ENCODE results near the gene FHIT.

DNA sequence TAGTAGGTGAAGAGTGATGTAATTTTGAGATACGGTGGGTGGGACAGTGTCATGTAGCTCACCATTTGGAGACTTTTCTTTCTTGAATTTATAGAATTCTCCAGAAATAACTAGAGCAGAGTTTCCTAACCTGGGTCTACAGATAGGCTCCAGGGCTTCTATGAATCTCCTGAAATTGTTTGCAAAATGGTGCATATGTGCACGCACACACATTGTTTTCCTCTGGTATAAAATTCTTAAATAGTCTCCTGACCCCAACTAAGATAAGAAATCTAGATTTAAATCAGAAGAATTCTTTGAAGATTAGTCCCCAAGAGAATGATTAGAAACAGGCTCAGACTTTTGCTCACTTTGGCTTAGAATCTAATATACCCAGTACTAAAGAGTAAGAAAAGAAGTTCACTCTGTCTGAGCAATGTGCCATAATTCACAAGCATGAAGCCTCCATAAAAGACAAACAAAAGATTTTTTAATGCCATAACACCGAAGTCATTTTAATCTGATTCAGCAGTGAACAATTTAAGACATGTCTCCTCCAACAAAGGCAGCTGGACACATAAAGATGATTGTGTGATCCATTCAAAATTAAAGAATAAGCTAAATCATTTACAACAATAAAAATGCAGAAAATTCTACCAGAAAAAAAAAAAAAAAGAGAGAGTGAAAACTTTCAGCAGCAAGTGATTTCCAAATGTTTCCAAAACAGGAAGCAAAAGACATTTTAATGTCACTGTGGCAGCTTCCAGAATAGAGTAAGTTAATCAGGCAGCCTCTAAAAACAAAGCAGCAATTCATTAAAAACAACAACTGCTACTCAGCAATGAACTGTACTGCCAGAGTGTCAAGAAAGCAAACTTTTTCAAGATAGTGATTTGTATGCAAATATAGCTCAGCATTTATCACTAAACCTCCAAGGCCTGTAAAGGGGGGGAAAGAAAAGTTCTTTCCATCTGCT, 1225.9 kb downstream of the FHIT start:
- TF ChIP-seq TAF1 (IDR thresholded peaks at IDR 0.05; ENCODE audit: borderline replicate concordance, low read depth, low read length) (no peak), POLR2AphosphoS5 (IDR thresholded peaks at IDR 0.05; ENCODE audit: low read depth, low read length) (no peak)

Measured in GM12892 (cell line).